HEK293 (cell line): ENCODE data around the gene SEMA4B.
A peak's percentile ranks its signal among the peaks of the same experiment; 100 is the strongest.

Source experiments
- EGR2 ChIP-seq: fragments of 450-650 bp; formaldehyde crosslinking; IDR thresholded peaks from 2 replicates; pipeline ENCODE4 v1.5.1; 2016; ENCODE audit warnings: low read depth, missing biosample characterization, missing genetic modification characterization
- KLF17 ChIP-seq: fragments of 450-650 bp; formaldehyde crosslinking; IDR thresholded peaks from 2 replicates; pipeline ENCODE4 v1.5.1; 2016; ENCODE audit warnings: missing biosample characterization, missing genetic modification characterization
- KLF8 ChIP-seq: fragments of 450-650 bp; formaldehyde crosslinking; IDR thresholded peaks from 2 replicates; pipeline ENCODE4 v1.5.1; 2016; ENCODE audit warnings: missing biosample characterization, missing genetic modification characterization
- KLF9 ChIP-seq: fragments of 450-650 bp; formaldehyde crosslinking; IDR thresholded peaks from 2 replicates; pipeline ENCODE4 v1.5.1; 2016; ENCODE audit warnings: missing biosample characterization, missing genetic modification characterization, low read depth
- OVOL3 ChIP-seq: fragments of 450-650 bp; formaldehyde crosslinking; IDR thresholded peaks from 2 replicates; pipeline ENCODE4 v1.5.1; 2016; ENCODE audit warnings: missing biosample characterization, missing genetic modification characterization
- PATZ1 ChIP-seq: fragments of 450-650 bp; formaldehyde crosslinking; IDR thresholded peaks from 2 replicates; pipeline ENCODE4 v1.5.1; 2016; ENCODE audit warnings: missing biosample characterization, missing genetic modification characterization
- PRDM1 ChIP-seq: fragments of 450-650 bp; formaldehyde crosslinking; IDR thresholded peaks from 2 replicates; pipeline ENCODE4; 2016; ENCODE audit warnings: missing biosample characterization, missing genetic modification characterization
- WT1 ChIP-seq: fragments of 450-650 bp; formaldehyde crosslinking; IDR thresholded peaks from 2 replicates; pipeline ENCODE4 v1.5.1; 2016; ENCODE audit warnings: missing biosample characterization, missing genetic modification characterization
- ZBTB49 ChIP-seq: fragments of 450-650 bp; formaldehyde crosslinking; IDR thresholded peaks from 2 replicates; pipeline ENCODE4 v1.5.1; 2016; ENCODE audit warnings: missing biosample characterization, missing genetic modification characterization, low read depth
- ZFHX2 ChIP-seq: fragments of 450-650 bp; formaldehyde crosslinking; conservative IDR thresholded peaks from 2 replicates; pipeline ENCODE4 v1.5.1; 2016; ENCODE audit warnings: missing biosample characterization, missing genetic modification characterization
- ZFP3 ChIP-seq: fragments of 450-650 bp; formaldehyde crosslinking; IDR thresholded peaks from 2 replicates; pipeline ENCODE4 v1.5.1; 2016; ENCODE audit warnings: low read depth, missing biosample characterization, missing genetic modification characterization
- ZNF112 ChIP-seq: fragments of 450-650 bp; formaldehyde crosslinking; IDR thresholded peaks from 2 replicates; pipeline ENCODE4 v1.5.0; 2017; ENCODE audit warnings: missing biosample characterization, missing genetic modification characterization
- ZNF16 ChIP-seq: fragments of 450-650 bp; formaldehyde crosslinking; IDR thresholded peaks from 2 replicates; pipeline ENCODE4 v1.5.1; 2016; ENCODE audit warnings: low read depth, missing biosample characterization, missing genetic modification characterization
- ZNF211 ChIP-seq: fragments of 450-650 bp; formaldehyde crosslinking; IDR thresholded peaks from 2 replicates; pipeline ENCODE4 v1.5.1; 2016; ENCODE audit warnings: low read depth, missing biosample characterization, missing genetic modification characterization
- ZNF221 ChIP-seq: fragments of 450-650 bp; formaldehyde crosslinking; IDR thresholded peaks from 2 replicates; pipeline ENCODE4 v1.5.1; 2017; ENCODE audit warnings: missing biosample characterization, missing genetic modification characterization, borderline replicate concordance
- ZNF274 ChIP-seq, 2 experiments: fragments of 200-500 bp in 1 of 2; fragments of 450-650 bp in 1 of 2; sonication (Bioruptor generic) in 1 of 2; formaldehyde crosslinking in 1 of 2; IDR thresholded peaks; 2 replicates each; pipeline versions ENCODE4 v1.5.1 to v1.6.1; 2014 to 2016; ENCODE audit warnings: borderline replicate concordance in 1 of 2, inconsistent platforms in 1 of 2, low read length in 1 of 2, missing biosample characterization in 1 of 2, missing genetic modification characterization in 1 of 2
- ZNF335 ChIP-seq: fragments of 450-650 bp; formaldehyde crosslinking; conservative IDR thresholded peaks from 2 replicates; pipeline ENCODE4 v1.5.1; 2016; ENCODE audit warnings: missing biosample characterization, missing genetic modification characterization
- ZNF37A ChIP-seq: fragments of 450-650 bp; IDR thresholded peaks from 2 replicates; pipeline ENCODE4 v1.5.1; 2018; ENCODE audit warnings: missing biosample characterization, missing genetic modification characterization
- ZNF391 ChIP-seq: fragments of 450-650 bp; formaldehyde crosslinking; IDR thresholded peaks from 2 replicates; pipeline ENCODE4 v1.5.1; 2016; ENCODE audit warnings: low read depth, missing biosample characterization, missing genetic modification characterization, borderline replicate concordance
- ZNF513 ChIP-seq: fragments of 450-650 bp; IDR thresholded peaks from 2 replicates; pipeline ENCODE4 v1.5.1; 2018; ENCODE audit warnings: missing biosample characterization, missing genetic modification characterization
- ZNF518A ChIP-seq: fragments of 450-650 bp; formaldehyde crosslinking; conservative IDR thresholded peaks from 2 replicates; pipeline ENCODE4 v1.5.1; 2016; ENCODE audit warnings: low read depth, missing biosample characterization, missing genetic modification characterization
- ZNF585B ChIP-seq: fragments of 450-650 bp; formaldehyde crosslinking; IDR thresholded peaks from 2 replicates; pipeline ENCODE4 v1.5.1; 2016; ENCODE audit warnings: missing biosample characterization, missing genetic modification characterization
- ZNF610 ChIP-seq: fragments of 450-650 bp; formaldehyde crosslinking; IDR thresholded peaks from 2 replicates; pipeline ENCODE4 v1.5.1; 2016; ENCODE audit warnings: missing biosample characterization, missing genetic modification characterization, borderline replicate concordance
- ZNF776 ChIP-seq: fragments of 450-650 bp; formaldehyde crosslinking; IDR thresholded peaks from 2 replicates; pipeline ENCODE4 v1.5.0; 2017; ENCODE audit warnings: missing biosample characterization, missing genetic modification characterization, borderline replicate concordance
- ZNF777 ChIP-seq: fragments of 450-650 bp; formaldehyde crosslinking; IDR thresholded peaks from 2 replicates; pipeline ENCODE4 v1.5.1; 2017; ENCODE audit warnings: missing biosample characterization, missing genetic modification characterization, borderline replicate concordance
- ZSCAN18 ChIP-seq: fragments of 450-650 bp; formaldehyde crosslinking; IDR thresholded peaks from 2 replicates; pipeline ENCODE4 v1.5.1; 2016; ENCODE audit warnings: missing biosample characterization, missing genetic modification characterization

SEMA4B gene

GRCh38 chr15:90249203-90249863, 48.2 kb downstream of the SEMA4B start, which contains the start of gene TTLL13 (continued):
- TF ChIP-seq ZBTB49 (tag by site-specific recombination) = no peak
- TF ChIP-seq ZNF335 (tag by site-specific recombination) = peak; percentile 93
- TF ChIP-seq ZNF391 = no peak
- TF ChIP-seq ZNF37A (tag by site-specific recombination) = no peak
- TF ChIP-seq ZNF16 = no peak
- TF ChIP-seq ZFHX2 (tag by site-specific recombination) = no peak; the same call in 1 of the 2 replicates
- no peak for TF ChIP-seq ZNF776 (tag by site-specific recombination)
- TF ChIP-seq OVOL3 = no peak
- no peak for TF ChIP-seq ZNF112 (tag by site-specific recombination)
- no peak for TF ChIP-seq ZNF274 (IDR thresholded peaks at IDR 0.05; ENCODE audit: low read length)
- no peak for TF ChIP-seq ZNF274 (tag by site-specific recombination; IDR thresholded peaks at IDR 0.05; ENCODE audit: borderline replicate concordance)
- TF ChIP-seq PRDM1 (tag by site-specific recombination) = no peak
- TF ChIP-seq ZNF610 (tag by site-specific recombination) = no peak
- no peak for TF ChIP-seq ZSCAN18 (tag by site-specific recombination)
- TF ChIP-seq ZNF585B (tag by site-specific recombination) = no peak
- TF ChIP-seq ZNF221 (tag by site-specific recombination) = no peak
- TF ChIP-seq PATZ1 (tag by site-specific recombination) = peak; percentile 48; the same call in 1 of the 2 replicates
- no peak for TF ChIP-seq ZNF513
- no peak for TF ChIP-seq ZNF211 (tag by site-specific recombination)
- TF ChIP-seq ZNF518A (tag by site-specific recombination) = no peak
- TF ChIP-seq ZFP3 (tag by site-specific recombination) = no peak
- TF ChIP-seq KLF8 (tag by site-specific recombination) = 0 out of 2 replicates have a peak, but pooled peaks have one; percentile 11
- peak; percentile 81 for TF ChIP-seq KLF9
- TF ChIP-seq EGR2 (tag by site-specific recombination) = no peak
- no peak for TF ChIP-seq WT1
- no peak for TF ChIP-seq KLF17 (tag by site-specific recombination)
- peak; percentile 9; the same call in 1 of the 2 replicates for TF ChIP-seq ZNF777
